Endodermal cell (in vitro differentiated cells): ENCODE results near the gene KRTAP5-3. TPM values are rescaled to one million over a fixed set of nuclear protein-coding genes. Genes with fewer than 3 reads are reported as not detected.
"Not testable (repeated sequence)": the region's sequence is repeated elsewhere in the genome, so short reads cannot be mapped to it uniquely, and the experiment has no call there.

Experiments used
- DNase-seq: peaks from one replicate; pipeline ENCODE4 v3.0.0-alpha.2; 2017
- H3K27ac ChIP-seq: 2 replicates; pipeline ENCODE4 v1.5.1; 2013; ENCODE audit warnings: mild to moderate bottlenecking, low read depth, low read length, moderate library complexity
- H3K27me3 ChIP-seq: 2 replicates; pipeline ENCODE4 v1.6.1; 2013; ENCODE audit warnings: mild to moderate bottlenecking, low read length, moderate library complexity; ENCODE audit not compliant: insufficient read depth, control insufficient read depth, poor library complexity, severe bottlenecking
- H3K36me3 ChIP-seq: 2 replicates; pipeline ENCODE4 v1.7.0; 2013; ENCODE audit warnings: mild to moderate bottlenecking, low read length, moderate library complexity; ENCODE audit not compliant: control insufficient read depth, insufficient read depth
- H3K4me1 ChIP-seq: one replicate; pipeline ENCODE4 v1.7.0; 2013; ENCODE audit warnings: low read length; ENCODE audit not compliant: control insufficient read depth, insufficient read depth
- H3K4me3 ChIP-seq: 2 replicates; pipeline ENCODE4 v1.5.1; 2013; ENCODE audit warnings: mild to moderate bottlenecking, low read length, moderate library complexity
- H3K9ac ChIP-seq: 2 replicates; pipeline ENCODE4 v1.6.1; 2013; ENCODE audit warnings: mild to moderate bottlenecking, low read length, moderate library complexity; ENCODE audit not compliant: poor library complexity, severe bottlenecking; ENCODE audit errors: extremely low read depth
- H3K9me3 ChIP-seq: 2 replicates; pipeline ENCODE4 v1.6.1; 2013; ENCODE audit warnings: mild to moderate bottlenecking, low read length, moderate library complexity; ENCODE audit not compliant: control insufficient read depth
- H3K27ac Mint-ChIP-seq: 2 replicates; pipeline ENCODE4 v1.8.0; 2020; ENCODE audit warnings: mixed read lengths
- H3K27me3 Mint-ChIP-seq: 2 replicates; pipeline ENCODE4 v1.8.0; 2021; ENCODE audit warnings: mild to moderate bottlenecking, mixed read lengths; ENCODE audit not compliant: insufficient read depth
- H3K36me3 Mint-ChIP-seq: 2 replicates; pipeline ENCODE4 v1.8.0; 2020; ENCODE audit warnings: low read depth, mixed read lengths
- H3K4me1 Mint-ChIP-seq: 2 replicates; pipeline ENCODE4 v1.8.0; 2020; ENCODE audit warnings: mixed read lengths
- H3K4me3 Mint-ChIP-seq: 2 replicates; pipeline ENCODE4 v1.8.0; 2020; ENCODE audit warnings: mild to moderate bottlenecking, moderate library complexity, mixed read lengths
- H3K9me3 Mint-ChIP-seq: 2 replicates; pipeline ENCODE4 v1.8.0; 2020; ENCODE audit warnings: mild to moderate bottlenecking, mixed read lengths
- WGBS, 2 experiments: methylation state at CpG; one replicate each; pipeline versions ENCODE4 v1.1.5 to v1.1.7; 2013; ENCODE audit warnings: missing lambda C conversion rate in 2 of 2, mixed read lengths in 1 of 2; ENCODE audit not compliant: insufficient coverage in 1 of 2, insufficient read length in 1 of 2; 5-methylcytosine and 5-hydroxymethylcytosine counted together
- total RNA-seq, 2 donors: library from RNA; stranded (reverse); fragmentation: NEBNext Ultra II Directional in 1 of 2; extraction: Animal tissue kit (Norgen Biotek cat#: 25700) in 1 of 2; gene quantifications; 2 replicates in 1 of 2; 3 replicates in 1 of 2; pipeline ENCODE4 v1.2.1, GENCODE V29; 2021
- TF ChIP-seq, protein P1 (sequence below): fragments of 200-600 bp; sonication (generic); conservative IDR thresholded peaks from 2 replicates; pipeline ENCODE4 v1.5.0; 2021; ENCODE audit warnings: antibody characterized with exemption, mild to moderate bottlenecking

KRTAP5-3 gene
- total RNA-seq, 2 donors from 2014 or later, result not detected

DNA sequence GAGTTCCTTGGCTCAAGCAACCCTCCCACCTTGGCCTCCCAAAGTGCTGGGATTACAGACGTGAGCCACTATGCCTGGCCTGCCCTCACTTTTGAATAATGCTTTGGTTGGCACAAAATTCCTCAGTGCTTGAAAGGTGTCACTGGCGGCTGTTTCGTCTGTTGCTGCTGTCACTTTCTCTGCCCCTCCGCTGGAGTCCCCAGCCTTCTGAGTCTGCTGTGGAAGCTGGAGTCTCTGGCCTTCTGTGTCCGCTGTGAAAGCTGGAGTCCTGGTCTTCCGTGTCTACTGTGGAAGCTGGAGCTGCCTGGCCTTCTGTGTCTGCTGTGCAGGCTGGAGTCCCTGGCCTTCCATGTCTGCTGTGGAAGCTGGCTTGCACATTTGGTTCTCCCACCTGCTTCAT, 18.3 kb downstream of the KRTAP5-3 start:
- H3K36me3 Mint-ChIP-seq, result no peaks in the 10 kb centered on the region
- 84 to 88% methylated on average over 6 of the region's 6 CpGs for WGBS, 2 experiments
- no peaks in the 10 kb centered on the region for H3K27me3 ChIP-seq
- H3K27ac Mint-ChIP-seq, result no peak overlapping the region
- H3K9me3 ChIP-seq, result no peaks in the 10 kb centered on the region
- no peak overlapping the region for H3K4me3 ChIP-seq
- H3K36me3 ChIP-seq, result no peaks in the 10 kb centered on the region
- DNase-seq, result no peak
- H3K4me3 Mint-ChIP-seq, result no peak overlapping the region
- no peaks in the 10 kb centered on the region for H3K9me3 Mint-ChIP-seq
- H3K4me1 Mint-ChIP-seq, result no peaks in the 10 kb centered on the region
- H3K27ac ChIP-seq, result no peak overlapping the region
- TF ChIP-seq, protein P1, sequence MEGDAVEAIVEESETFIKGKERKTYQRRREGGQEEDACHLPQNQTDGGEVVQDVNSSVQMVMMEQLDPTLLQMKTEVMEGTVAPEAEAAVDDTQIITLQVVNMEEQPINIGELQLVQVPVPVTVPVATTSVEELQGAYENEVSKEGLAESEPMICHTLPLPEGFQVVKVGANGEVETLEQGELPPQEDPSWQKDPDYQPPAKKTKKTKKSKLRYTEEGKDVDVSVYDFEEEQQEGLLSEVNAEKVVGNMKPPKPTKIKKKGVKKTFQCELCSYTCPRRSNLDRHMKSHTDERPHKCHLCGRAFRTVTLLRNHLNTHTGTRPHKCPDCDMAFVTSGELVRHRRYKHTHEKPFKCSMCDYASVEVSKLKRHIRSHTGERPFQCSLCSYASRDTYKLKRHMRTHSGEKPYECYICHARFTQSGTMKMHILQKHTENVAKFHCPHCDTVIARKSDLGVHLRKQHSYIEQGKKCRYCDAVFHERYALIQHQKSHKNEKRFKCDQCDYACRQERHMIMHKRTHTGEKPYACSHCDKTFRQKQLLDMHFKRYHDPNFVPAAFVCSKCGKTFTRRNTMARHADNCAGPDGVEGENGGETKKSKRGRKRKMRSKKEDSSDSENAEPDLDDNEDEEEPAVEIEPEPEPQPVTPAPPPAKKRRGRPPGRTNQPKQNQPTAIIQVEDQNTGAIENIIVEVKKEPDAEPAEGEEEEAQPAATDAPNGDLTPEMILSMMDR, result no peak
- H3K4me1 ChIP-seq, result no peaks in the 10 kb centered on the region
- H3K9ac ChIP-seq, result no peak overlapping the region
- peaks cover 19% of the 10 kb centered on the region for H3K27me3 Mint-ChIP-seq

DNA sequence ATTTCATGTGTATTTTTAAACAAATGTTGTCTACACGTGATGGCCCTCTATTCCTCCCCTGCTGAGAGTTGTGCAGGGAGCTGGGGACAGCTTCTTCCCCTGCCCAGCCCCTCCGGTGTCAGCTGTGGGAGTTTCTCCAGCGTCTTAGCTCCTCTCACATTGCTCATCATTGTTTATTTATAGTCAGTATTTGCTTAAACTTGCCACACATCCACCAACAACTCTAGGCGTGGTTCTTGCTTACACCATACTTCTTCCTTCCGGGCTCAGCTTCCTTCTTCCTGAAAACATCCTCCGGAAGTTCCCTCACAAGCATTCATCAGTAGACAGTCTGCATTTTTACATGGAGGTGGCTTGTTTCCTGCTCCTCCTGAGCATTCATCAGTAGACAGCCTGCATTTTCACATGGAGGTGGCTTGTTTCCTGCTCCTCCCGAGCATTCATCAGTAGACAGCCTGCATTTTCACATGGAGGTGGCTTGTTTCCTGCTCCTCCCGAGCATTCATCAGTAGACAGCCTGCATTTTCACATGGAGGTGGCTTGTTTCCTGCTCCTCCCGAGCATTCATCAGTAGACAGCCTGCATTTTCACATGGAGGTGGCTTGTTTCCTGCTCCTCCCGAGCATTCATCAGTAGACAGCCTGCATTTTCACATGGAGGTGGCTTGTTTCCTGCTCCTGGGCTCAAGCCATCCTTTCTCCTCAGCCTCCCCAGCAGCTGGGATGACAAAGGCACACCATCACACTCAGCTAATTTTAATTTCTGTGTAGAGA, 18.9 kb downstream of the KRTAP5-3 start:
- not testable (repeated sequence) for H3K36me3 Mint-ChIP-seq, H3K9me3 ChIP-seq, H3K4me3 ChIP-seq, H3K27me3 ChIP-seq, H3K4me1 Mint-ChIP-seq, DNase-seq, H3K27ac ChIP-seq, H3K4me1 ChIP-seq, H3K9ac ChIP-seq, H3K4me3 Mint-ChIP-seq, H3K27ac Mint-ChIP-seq, H3K9me3 Mint-ChIP-seq, H3K36me3 ChIP-seq
- H3K27me3 Mint-ChIP-seq, result peaks cover 19% of the 10 kb centered on the region
- WGBS, 2 experiments, result 68 to 75% methylated on average over 5 to 7 of the region's 10 CpGs

DNA sequence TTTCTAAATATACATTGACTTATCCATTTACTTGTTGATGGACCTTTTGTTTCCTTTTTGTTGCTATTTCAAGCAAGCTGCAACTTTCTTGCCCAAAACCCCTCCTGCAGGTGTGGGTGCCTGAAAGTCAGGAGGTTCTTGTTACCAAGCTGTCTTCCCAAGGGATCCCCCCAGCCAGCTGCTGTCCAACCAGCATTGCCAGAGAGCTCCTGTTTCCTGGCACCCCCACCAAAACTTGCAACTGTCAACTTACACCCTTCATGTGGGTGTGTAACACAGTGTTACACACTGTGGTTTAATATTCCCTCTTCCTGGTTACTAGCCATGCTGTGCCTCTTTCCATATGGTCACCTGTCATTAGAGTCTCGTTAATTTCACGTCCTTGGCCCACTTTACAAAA, 21.6 kb downstream of the KRTAP5-3 start:
- no peak overlapping the region for H3K4me3 Mint-ChIP-seq
- WGBS, 2 experiments, result 97 to 100% methylated on average over 2 of the region's 2 CpGs
- Histone ChIP-seq H3K27ac (no peak overlapping the region), H3K9ac (no peak overlapping the region), H3K27me3 (no peaks in the 10 kb centered on the region), H3K4me1 (no peaks in the 10 kb centered on the region), H3K36me3 (no peaks in the 10 kb centered on the region), H3K9me3 (no peaks in the 10 kb centered on the region), H3K4me3 (no peak overlapping the region)
- peaks cover 8% of the 10 kb centered on the region for H3K27me3 Mint-ChIP-seq
- no peaks in the 10 kb centered on the region for H3K36me3 Mint-ChIP-seq
- H3K9me3 Mint-ChIP-seq, result no peaks in the 10 kb centered on the region
- H3K4me1 Mint-ChIP-seq, result no peaks in the 10 kb centered on the region
- H3K27ac Mint-ChIP-seq, result no peak overlapping the region
- no peak for DNase-seq
- TF ChIP-seq, protein P1, result no peak

DNA sequence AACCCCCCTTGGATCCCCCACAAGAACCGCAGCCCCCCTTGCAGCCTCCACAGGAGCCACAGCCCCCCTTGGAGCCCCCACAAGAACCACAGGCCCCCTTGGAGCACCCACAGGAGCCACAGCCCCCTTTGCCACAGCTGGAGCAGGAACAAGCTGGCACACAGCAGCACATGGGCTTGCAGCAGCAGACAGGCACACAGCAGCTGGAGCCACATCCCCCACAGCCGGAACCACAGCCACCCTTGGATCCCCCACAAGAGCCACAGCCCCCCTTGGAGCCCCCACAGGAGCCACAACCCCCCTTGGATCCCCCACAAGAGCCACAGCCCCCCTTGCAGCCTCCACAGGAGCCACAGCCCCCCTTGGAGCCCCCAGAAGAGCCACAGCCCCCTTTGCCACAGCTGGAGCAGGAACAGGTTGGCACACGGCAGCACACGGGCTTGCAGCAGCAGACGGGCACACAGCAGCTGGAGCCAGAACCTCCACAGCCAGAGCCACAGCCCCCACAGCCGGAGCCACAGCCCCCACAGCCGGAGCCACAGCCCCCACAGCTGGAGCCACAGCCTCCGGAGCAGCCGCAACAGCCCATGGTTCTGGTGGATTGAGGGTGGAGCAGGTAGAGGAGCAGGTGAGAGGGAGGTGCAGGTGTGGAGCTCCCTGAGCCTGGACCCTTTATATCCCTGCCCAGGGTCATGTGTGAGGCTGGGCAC, 23.4 kb downstream of the KRTAP5-3 start, which contains the start of gene KRTAP5-1:
Gene KRTAP5-1 (minus strand): TSS at position 623 of the 710 bp plus-strand sequence. CDS start 34 bp downstream, at position 589.
- H3K27ac Mint-ChIP-seq, H3K4me1 ChIP-seq, H3K9me3 ChIP-seq, H3K27me3 ChIP-seq, H3K4me3 ChIP-seq, H3K4me3 Mint-ChIP-seq, H3K27ac ChIP-seq, H3K4me1 Mint-ChIP-seq, H3K27me3 Mint-ChIP-seq, H3K36me3 Mint-ChIP-seq, H3K36me3 ChIP-seq, H3K9me3 Mint-ChIP-seq, DNase-seq, H3K9ac ChIP-seq: not testable (repeated sequence)
- WGBS, 2 experiments, result 87 to 100% methylated on average over 1 to 7 of the region's 9 CpGs

DNA sequence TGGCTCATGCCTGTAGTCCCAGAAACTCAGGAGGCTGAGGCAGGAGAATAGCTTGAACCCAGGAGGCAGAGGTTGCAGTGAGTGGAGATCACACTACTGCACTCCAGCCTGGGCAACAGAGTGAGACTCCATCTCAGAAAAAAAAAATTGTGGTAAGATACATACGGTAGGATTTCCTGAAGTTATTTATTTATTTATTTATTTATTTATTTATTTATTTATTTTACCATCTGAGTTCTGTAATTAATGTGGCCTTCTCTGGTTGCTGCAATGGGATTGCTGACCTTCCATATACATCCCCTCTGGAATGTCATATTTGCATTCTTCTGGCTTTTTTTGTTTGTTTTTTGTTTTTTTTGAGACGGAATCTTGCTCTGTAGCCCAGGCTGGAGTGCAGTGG, 25.4 kb downstream of the KRTAP5-3 start:
- H3K36me3 Mint-ChIP-seq, H3K27me3 ChIP-seq, DNase-seq, H3K27ac ChIP-seq, H3K27me3 Mint-ChIP-seq, H3K4me3 Mint-ChIP-seq, H3K9ac ChIP-seq, H3K9me3 Mint-ChIP-seq, H3K4me1 Mint-ChIP-seq, H3K4me1 ChIP-seq, H3K9me3 ChIP-seq, H3K36me3 ChIP-seq, H3K4me3 ChIP-seq, H3K27ac Mint-ChIP-seq: not testable (repeated sequence)
- 86% methylated on average over 1 of the region's 2 CpGs; no CpG with 5 or more reads in 1 of the 2 experiments for WGBS, 2 experiments
